HepG2 (cell line): Measurements from ENCODE around the gene ETV2.
A peak's percentile ranks its signal among the peaks of the same experiment; 100 is the strongest.

Experiments
- CAMTA2 ChIP-seq: sonication (generic); formaldehyde crosslinking; IDR thresholded peaks from 2 replicates; pipeline ENCODE4 v1.4.0; 2020; ENCODE audit warnings: mild to moderate bottlenecking, missing genetic modification reagents, borderline replicate concordance
- EZH2 ChIP-seq: conservative IDR thresholded peaks from 2 replicates; pipeline ENCODE4 v1.6.1; 2012; ENCODE audit warnings: mild to moderate bottlenecking, low read depth, low read length, moderate library complexity
- GABPA ChIP-seq, 2 experiments: IDR thresholded peaks; 2 replicates each; pipeline ENCODE4 v1.6.1; 2011 to 2016; ENCODE audit warnings: low read depth in 2 of 2, low read length in 1 of 2, missing biosample characterization in 1 of 2, missing genetic modification characterization in 1 of 2
- POLR2AphosphoS5 ChIP-seq: IDR thresholded peaks from 2 replicates; pipeline ENCODE4 v1.6.1; 2012; ENCODE audit warnings: low read depth, low read length
- SMYD3 ChIP-seq: sonication (generic); formaldehyde crosslinking; IDR thresholded peaks from 2 replicates; pipeline ENCODE4 v1.8.1; 2023; ENCODE audit warnings: mild to moderate bottlenecking, missing genetic modification reagents
- TAF1 ChIP-seq: sonication (generic); formaldehyde crosslinking; IDR thresholded peaks from 2 replicates; pipeline ENCODE4 v1.4.0; 2020; ENCODE audit warnings: missing genetic modification reagents
- ZFP36 ChIP-seq: fragments of 150-350 bp; IDR thresholded peaks from 2 replicates; pipeline ENCODE4 v1.6.1; 2018; ENCODE audit warnings: borderline replicate concordance, low read length, low read depth; ENCODE audit not compliant: partially characterized antibody
- ZFX ChIP-seq: sonication (generic); formaldehyde crosslinking; IDR thresholded peaks from 2 replicates; pipeline ENCODE4 v1.4.0; 2020; ENCODE audit warnings: mild to moderate bottlenecking, low read depth, missing genetic modification reagents, moderate library complexity
- ZNF652 ChIP-seq: IDR thresholded peaks from 2 replicates; pipeline ENCODE4 v1.6.1; 2016; ENCODE audit warnings: low read depth, borderline replicate concordance
- TF ChIP-seq, protein P1 (sequence below): sonication (generic); IDR thresholded peaks from 2 replicates; pipeline ENCODE4 v1.6.1; 2016; ENCODE audit warnings: low read depth, borderline replicate concordance
- TF ChIP-seq, protein P2 (sequence below): sonication (generic); formaldehyde crosslinking; IDR thresholded peaks from 2 replicates; pipeline ENCODE4 v1.5.0; 2020; ENCODE audit warnings: mild to moderate bottlenecking, missing genetic modification reagents, moderate library complexity
- TF ChIP-seq, protein P3 (sequence below): sonication (generic); formaldehyde crosslinking; IDR thresholded peaks from 2 replicates; pipeline ENCODE4 v1.4.0; 2020; ENCODE audit warnings: low read depth, missing genetic modification reagents
- TF ChIP-seq, protein P4 (sequence below): sonication (generic); formaldehyde crosslinking; IDR thresholded peaks from 2 replicates; pipeline ENCODE4 v1.4.0; 2020; ENCODE audit warnings: mild to moderate bottlenecking, missing genetic modification reagents

DNA sequence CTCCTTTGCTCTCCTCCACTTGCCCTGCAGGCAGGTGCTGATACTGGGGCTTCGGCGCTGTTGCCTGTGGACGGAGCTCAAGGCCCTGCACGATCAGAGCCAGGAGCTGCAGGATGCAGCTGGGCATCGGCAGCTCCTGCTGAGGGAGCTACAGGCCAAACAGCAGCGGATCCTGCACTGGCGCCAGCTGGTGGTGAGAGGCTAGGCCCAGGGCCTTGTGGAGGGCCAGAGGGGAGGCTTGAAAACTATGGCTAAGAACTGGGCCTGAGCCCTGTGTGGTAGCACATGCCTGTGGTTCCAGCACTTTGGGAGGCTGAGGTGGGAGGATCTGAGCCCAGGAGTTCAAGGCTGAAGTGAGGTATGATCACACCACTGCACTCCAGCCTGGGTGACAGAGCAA is 22.7 kb upstream of the ETV2 start:
- TF ChIP-seq, protein P1, sequence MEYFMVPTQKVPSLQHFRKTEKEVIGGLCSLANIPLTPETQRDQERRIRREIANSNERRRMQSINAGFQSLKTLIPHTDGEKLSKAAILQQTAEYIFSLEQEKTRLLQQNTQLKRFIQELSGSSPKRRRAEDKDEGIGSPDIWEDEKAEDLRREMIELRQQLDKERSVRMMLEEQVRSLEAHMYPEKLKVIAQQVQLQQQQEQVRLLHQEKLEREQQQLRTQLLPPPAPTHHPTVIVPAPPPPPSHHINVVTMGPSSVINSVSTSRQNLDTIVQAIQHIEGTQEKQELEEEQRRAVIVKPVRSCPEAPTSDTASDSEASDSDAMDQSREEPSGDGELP, result no peak
- no peak for TF ChIP-seq EZH2
- TF ChIP-seq ZNF652 (CRISPR knock-in tag), result no peak
- TF ChIP-seq POLR2AphosphoS5, result no peak
- TF ChIP-seq GABPA (IDR thresholded peaks at IDR 0.05; ENCODE audit: low read depth, low read length), result no peak
- TF ChIP-seq GABPA (CRISPR knock-in tag; IDR thresholded peaks at IDR 0.05; ENCODE audit: low read depth), result no peak
- TF ChIP-seq, protein P2, sequence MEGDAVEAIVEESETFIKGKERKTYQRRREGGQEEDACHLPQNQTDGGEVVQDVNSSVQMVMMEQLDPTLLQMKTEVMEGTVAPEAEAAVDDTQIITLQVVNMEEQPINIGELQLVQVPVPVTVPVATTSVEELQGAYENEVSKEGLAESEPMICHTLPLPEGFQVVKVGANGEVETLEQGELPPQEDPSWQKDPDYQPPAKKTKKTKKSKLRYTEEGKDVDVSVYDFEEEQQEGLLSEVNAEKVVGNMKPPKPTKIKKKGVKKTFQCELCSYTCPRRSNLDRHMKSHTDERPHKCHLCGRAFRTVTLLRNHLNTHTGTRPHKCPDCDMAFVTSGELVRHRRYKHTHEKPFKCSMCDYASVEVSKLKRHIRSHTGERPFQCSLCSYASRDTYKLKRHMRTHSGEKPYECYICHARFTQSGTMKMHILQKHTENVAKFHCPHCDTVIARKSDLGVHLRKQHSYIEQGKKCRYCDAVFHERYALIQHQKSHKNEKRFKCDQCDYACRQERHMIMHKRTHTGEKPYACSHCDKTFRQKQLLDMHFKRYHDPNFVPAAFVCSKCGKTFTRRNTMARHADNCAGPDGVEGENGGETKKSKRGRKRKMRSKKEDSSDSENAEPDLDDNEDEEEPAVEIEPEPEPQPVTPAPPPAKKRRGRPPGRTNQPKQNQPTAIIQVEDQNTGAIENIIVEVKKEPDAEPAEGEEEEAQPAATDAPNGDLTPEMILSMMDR (CRISPR knock-in tag), result peak; percentile 37
- no peak for TF ChIP-seq ZFP36
- no peak for TF ChIP-seq CAMTA2
- no peak for TF ChIP-seq SMYD3 (CRISPR knock-in tag)
- TF ChIP-seq TAF1 (CRISPR knock-in tag), result no peak
- TF ChIP-seq, protein P3, sequence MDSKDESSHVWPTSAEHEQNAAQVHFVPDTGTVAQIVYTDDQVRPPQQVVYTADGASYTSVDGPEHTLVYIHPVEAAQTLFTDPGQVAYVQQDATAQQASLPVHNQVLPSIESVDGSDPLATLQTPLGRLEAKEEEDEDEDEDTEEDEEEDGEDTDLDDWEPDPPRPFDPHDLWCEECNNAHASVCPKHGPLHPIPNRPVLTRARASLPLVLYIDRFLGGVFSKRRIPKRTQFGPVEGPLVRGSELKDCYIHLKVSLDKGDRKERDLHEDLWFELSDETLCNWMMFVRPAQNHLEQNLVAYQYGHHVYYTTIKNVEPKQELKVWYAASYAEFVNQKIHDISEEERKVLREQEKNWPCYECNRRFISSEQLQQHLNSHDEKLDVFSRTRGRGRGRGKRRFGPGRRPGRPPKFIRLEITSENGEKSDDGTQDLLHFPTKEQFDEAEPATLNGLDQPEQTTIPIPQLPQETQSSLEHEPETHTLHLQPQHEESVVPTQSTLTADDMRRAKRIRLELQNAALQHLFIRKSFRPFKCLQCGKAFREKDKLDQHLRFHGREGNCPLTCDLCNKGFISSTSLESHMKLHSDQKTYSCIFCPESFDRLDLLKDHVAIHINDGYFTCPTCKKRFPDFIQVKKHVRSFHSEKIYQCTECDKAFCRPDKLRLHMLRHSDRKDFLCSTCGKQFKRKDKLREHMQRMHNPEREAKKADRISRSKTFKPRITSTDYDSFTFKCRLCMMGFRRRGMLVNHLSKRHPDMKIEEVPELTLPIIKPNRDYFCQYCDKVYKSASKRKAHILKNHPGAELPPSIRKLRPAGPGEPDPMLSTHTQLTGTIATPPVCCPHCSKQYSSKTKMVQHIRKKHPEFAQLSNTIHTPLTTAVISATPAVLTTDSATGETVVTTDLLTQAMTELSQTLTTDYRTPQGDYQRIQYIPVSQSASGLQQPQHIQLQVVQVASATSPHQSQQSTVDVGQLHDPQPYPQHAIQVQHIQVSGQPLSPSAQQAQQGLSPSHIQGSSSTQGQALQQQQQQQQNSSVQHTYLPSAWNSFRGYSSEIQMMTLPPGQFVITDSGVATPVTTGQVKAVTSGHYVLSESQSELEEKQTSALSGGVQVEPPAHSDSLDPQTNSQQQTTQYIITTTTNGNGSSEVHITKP (CRISPR knock-in tag), result no peak
- no peak for TF ChIP-seq ZFX (CRISPR knock-in tag)
- TF ChIP-seq, protein P4, sequence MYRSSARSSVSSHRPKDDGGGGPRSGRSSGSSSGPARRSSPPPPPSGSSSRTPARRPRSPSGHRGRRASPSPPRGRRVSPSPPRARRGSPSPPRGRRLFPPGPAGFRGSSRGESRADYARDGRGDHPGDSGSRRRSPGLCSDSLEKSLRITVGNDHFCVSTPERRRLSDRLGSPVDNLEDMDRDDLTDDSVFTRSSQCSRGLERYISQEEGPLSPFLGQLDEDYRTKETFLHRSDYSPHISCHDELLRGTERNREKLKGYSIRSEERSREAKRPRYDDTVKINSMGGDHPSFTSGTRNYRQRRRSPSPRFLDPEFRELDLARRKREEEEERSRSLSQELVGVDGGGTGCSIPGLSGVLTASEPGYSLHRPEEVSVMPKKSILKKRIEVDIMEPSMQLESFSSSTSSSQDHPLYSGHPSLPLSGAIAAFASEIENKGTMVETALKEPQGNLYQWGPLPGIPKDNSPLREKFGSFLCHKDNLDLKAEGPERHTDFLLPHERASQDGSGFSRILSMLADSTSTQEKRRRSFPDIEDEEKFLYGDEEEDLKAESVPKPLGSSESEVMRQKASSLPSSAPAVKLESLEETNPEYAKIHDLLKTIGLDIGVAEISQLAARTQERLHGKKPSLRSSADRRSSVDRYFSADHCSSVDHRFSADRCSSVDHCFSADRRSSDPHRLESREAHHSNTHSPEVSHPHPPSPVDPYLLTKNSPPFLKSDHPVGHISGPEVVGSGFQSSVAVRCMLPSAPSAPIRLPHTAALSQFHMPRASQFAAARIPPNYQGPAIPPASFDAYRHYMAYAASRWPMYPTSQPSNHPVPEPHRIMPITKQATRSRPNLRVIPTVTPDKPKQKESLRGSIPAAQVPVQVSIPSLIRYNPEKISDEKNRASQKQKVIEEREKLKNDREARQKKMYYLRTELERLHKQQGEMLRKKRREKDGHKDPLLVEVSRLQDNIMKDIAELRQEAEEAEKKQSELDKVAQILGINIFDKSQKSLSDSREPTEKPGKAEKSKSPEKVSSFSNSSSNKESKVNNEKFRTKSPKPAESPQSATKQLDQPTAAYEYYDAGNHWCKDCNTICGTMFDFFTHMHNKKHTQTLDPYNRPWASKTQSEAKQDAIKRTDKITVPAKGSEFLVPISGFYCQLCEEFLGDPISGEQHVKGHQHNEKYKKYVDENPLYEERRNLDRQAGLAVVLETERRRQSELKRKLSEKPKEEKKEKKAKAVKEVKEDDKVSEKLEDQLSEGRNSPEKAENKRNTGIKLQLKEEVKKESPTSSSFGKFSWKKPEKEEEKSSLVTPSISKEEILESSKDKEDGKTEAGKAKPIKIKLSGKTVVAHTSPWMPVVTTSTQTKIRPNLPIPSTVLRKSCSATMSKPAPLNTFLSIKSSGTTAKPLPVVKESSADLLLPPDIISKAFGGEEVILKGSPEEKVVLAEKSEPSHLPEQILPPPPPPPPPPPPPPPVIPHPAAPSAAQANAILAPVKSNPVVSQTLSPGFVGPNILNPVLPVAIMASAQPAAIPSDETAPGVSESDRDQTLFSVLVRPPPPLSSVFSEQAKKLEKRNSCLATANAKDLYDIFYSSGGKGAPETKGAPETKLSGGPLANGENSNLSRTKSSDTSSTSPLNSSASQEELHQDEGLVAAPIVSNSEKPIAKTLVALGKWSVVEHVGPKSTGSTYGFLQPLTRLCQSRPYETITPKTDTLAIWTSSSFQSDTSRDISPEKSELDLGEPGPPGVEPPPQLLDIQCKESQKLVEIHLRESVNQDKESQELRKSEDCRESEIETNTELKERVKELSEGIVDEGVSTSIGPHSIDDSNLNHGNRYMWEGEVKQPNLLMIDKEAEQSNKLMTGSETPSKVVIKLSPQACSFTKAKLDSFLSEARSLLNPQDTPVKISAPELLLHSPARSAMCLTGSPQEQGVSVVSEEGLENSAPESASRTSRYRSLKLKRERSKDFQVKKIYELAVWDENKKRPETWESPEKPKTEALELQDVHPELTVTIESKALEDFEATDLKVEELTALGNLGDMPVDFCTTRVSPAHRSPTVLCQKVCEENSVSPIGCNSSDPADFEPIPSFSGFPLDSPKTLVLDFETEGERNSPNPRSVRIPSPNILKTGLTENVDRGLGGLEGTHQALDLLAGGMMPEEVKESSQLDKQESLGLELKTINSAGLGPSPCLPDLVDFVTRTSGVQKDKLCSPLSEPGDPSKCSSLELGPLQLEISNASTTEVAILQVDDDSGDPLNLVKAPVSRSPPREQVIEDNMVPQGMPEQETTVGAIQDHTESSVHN (CRISPR knock-in tag), result no peak
